CD4-positive, alpha-beta memory T cell (primary cell): ENCODE data around the gene SORCS2. TPM values are rescaled to one million over a fixed set of nuclear protein-coding genes. Genes with fewer than 3 reads are reported as not detected.

Source experiments
- CTCF ChIA-PET: fragments of 350-600 bp; sonication (Branson Sonifier 250); formaldehyde crosslinking; loops from one replicate; lab custom pipeline; 2021; ENCODE audit warnings: inconsistent platforms; ENCODE audit not compliant: partially characterized antibody; lab: Charles Lee
- POLR2A ChIA-PET: fragments of 350-600 bp; sonication (Branson Sonifier 250); formaldehyde crosslinking; loops from one replicate; lab custom pipeline; 2021; ENCODE audit not compliant: partially characterized antibody; lab: Charles Lee
- DNase-seq, 5 donors: peaks; one replicate each; pipeline versions ENCODE4 v3.0.0 to v3.0.0-alpha.2; 2020 to 2022; ENCODE audit warnings: mixed read lengths in 1 of 5
- H3K27ac ChIP-seq: one replicate; pipeline ENCODE4 v1.7.0; 2013; ENCODE audit warnings: low read depth, low read length
- H3K27me3 ChIP-seq: 2 replicates; pipeline ENCODE4 v1.7.0; 2013; ENCODE audit warnings: mild to moderate bottlenecking, low read length, moderate library complexity; ENCODE audit not compliant: insufficient read depth
- H3K36me3 ChIP-seq: 2 replicates; pipeline ENCODE4 v1.7.0; 2013; ENCODE audit warnings: mild to moderate bottlenecking, low read length, moderate library complexity; ENCODE audit not compliant: insufficient read depth
- H3K4me1 ChIP-seq: 2 replicates; pipeline ENCODE4 v1.7.0; 2013; ENCODE audit warnings: mild to moderate bottlenecking, low read length, moderate library complexity; ENCODE audit not compliant: insufficient read depth
- H3K4me3 ChIP-seq, 2 donors: one replicate each; pipeline ENCODE4 v1.7.0; 2013; ENCODE audit warnings: low read length in 2 of 2, mild to moderate bottlenecking in 1 of 2
- H3K9me3 ChIP-seq, 2 donors: one replicate each; pipeline ENCODE4 v1.7.0; 2013; ENCODE audit warnings: low read length in 2 of 2, control low read depth in 1 of 2; ENCODE audit not compliant: control insufficient read depth in 1 of 2
- H3K27ac Mint-ChIP-seq, 7 donors: one replicate each; pipeline ENCODE4 v1.8.0; 2020 to 2021; ENCODE audit warnings: mixed read lengths in 7 of 7, mild to moderate bottlenecking in 6 of 7, inconsistent platforms in 3 of 7, moderate library complexity in 3 of 7
- H3K27me3 Mint-ChIP-seq, 2 donors: one replicate each; pipeline ENCODE4 v1.8.0; 2020 to 2021; ENCODE audit warnings: mixed read lengths in 2 of 2
- H3K36me3 Mint-ChIP-seq, 2 donors: one replicate each; pipeline ENCODE4 v1.8.0; 2020 to 2021; ENCODE audit warnings: mixed read lengths in 2 of 2, inconsistent platforms in 1 of 2, mild to moderate bottlenecking in 1 of 2
- H3K4me1 Mint-ChIP-seq, 4 donors: one replicate each; pipeline ENCODE4 v1.8.0; 2020 to 2021; ENCODE audit warnings: mixed read lengths in 4 of 4, mild to moderate bottlenecking in 1 of 4
- H3K4me3 Mint-ChIP-seq, 8 donors: one replicate each; pipeline ENCODE4 v1.8.0; 2020 to 2021; ENCODE audit warnings: mixed read lengths in 8 of 8, mild to moderate bottlenecking in 7 of 8, moderate library complexity in 6 of 8, inconsistent platforms in 3 of 8
- H3K9me3 Mint-ChIP-seq, 8 donors: one replicate each; pipeline ENCODE4 v1.8.0; 2020 to 2021; ENCODE audit warnings: mixed read lengths in 8 of 8, mild to moderate bottlenecking in 5 of 8, inconsistent platforms in 3 of 8, moderate library complexity in 1 of 8
- intact Hi-C: fragments of 100-400 bp; cut with micrococcal nuclease; formaldehyde crosslinking; loops from one replicate; pipeline ENCODE4 v1.15.1; 2023
- polyA plus RNA-seq, 2 donors: library from polyadenylated mRNA; unstranded; fragments of 300-500 nt; fragmentation: Illumina TruSeq; gene quantifications; one replicate each; pipeline ENCODE4 v1.2.3, GENCODE V29; 2021
- total RNA-seq, 2 experiments: library from RNA; stranded (reverse); gene quantifications; one replicate each; pipeline ENCODE4 v1.2.3, GENCODE V29; 2021

The SORCS2 gene
- total and polyA plus RNA-seq, 4 experiments from 2014 or later, result not detected

DNA sequence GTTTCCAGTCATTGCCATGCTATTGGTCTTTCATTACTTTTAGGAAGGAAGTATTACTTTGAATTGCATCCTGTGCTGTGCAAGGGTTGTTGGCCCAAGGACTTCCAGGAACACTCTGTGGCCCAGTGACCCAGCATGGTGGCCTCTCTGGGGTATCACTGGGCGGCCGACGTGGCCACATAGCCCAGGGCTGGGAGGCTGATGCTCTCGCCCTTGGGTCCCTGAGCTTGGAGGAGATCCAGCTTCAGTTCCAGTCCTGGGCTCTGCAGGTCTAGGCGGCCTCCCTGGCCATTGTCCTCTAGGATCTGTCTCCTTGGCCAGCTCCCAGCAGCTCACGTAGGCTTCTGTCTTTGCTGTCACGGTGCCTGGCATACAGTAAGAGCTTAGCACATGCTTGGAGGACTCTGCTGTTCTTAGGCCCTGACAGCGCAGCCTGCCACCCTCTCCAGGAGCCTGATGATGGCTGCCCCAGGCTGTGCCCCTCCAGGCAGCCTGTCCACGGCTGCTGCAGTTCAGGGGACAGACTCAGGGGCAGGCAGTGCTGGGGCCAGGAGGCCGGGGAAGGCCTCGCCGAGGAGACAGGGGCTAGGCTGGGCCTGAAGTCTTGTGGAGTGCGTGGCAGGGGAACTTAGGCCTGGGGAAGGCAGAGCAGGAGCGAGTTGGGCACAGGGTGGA lies 42.2 kb downstream of the SORCS2 start:
- Histone ChIP-seq H3K27ac (no peak overlapping the region), H3K4me1 (no peaks in the 10 kb centered on the region), H3K27me3 (no peaks in the 10 kb centered on the region), H3K9me3 (no peaks in the 10 kb centered on the region), H3K4me3 (no peak overlapping the region), H3K36me3 (no peaks in the 10 kb centered on the region)
- Mint-ChIP-seq H3K36me3 (no peaks in the 10 kb centered on the region), H3K27ac (no peak overlapping the region), H3K4me1 (no peaks in the 10 kb centered on the region), H3K4me3 (no peak overlapping the region), H3K9me3 (peaks cover 0 to 15% (median 6%) of the 10 kb centered on the region in 8 donors), H3K27me3 (peaks cover 0 to 3% of the 10 kb centered on the region in 2 donors)
- POLR2A ChIA-PET, result no interaction called here
- intact Hi-C loops, result no loop called here
- DNase-seq, result no peak
- CTCF ChIA-PET, result no interaction called here

DNA sequence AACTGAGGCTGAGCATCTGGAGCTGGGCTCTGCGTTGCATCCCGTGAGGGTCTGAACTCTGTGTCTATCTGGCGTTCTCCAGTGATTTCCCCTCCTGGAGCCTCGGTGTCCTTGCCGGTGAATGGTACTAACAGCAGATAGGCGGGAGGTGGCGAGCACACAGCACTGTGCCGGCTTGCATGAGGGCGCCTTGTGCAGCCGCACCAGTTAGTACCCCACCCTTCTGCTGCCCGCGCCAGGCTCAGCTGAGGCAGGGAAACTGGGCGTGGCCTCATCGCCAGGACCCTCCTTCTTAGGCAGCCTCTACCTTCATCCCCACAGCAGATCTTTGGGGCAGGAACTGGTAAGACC lies 42.7 kb downstream of the SORCS2 start:
- Mint-ChIP-seq H3K27ac (no peak overlapping the region), H3K36me3 (no peaks in the 10 kb centered on the region), H3K9me3 (peaks cover 0 to 15% (median 7%) of the 10 kb centered on the region in 8 donors), H3K27me3 (peaks cover 2 to 3% of the 10 kb centered on the region in 2 donors), H3K4me1 (no peaks in the 10 kb centered on the region), H3K4me3 (no peak overlapping the region)
- H3K4me1 ChIP-seq, result no peaks in the 10 kb centered on the region
- H3K27me3 ChIP-seq, result no peaks in the 10 kb centered on the region
- DNase-seq, result no peak
- no peak overlapping the region for H3K27ac ChIP-seq
- ChIA-PET POLR2A (no interaction called here), CTCF (no interaction called here)
- no peaks in the 10 kb centered on the region for H3K9me3 ChIP-seq
- no peak overlapping the region for H3K4me3 ChIP-seq
- intact Hi-C loops, result no loop called here
- no peaks in the 10 kb centered on the region for H3K36me3 ChIP-seq

DNA sequence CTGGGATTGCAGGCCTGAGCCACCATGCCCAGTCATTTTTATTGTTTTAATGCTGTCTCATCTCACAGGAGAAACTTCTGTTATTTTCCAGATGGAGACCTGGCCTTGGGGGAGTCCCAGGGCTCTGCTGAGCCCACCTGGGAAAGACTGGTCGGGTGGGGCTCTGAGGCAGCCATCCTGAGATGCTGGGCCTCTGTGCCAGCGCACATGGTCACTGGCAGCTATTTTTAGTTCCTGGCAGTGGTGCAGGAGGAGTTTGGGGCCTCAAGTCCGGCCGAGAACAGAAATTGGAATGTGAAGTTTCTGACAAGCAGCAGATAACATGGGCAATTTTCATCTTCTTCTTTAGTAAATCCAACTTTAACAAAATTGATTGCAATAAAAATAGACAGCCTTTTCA lies 44.5 kb downstream of the SORCS2 start:
- intact Hi-C loops, result no loop called here
- ChIA-PET POLR2A (no interaction called here), CTCF (no interaction called here)
- H3K4me1 Mint-ChIP-seq, result no peaks in the 10 kb centered on the region
- no peaks in the 10 kb centered on the region for H3K36me3 ChIP-seq
- no peak for DNase-seq
- no peaks in the 10 kb centered on the region for H3K27me3 ChIP-seq
- H3K27me3 Mint-ChIP-seq, result peaks cover 2 to 5% of the 10 kb centered on the region in 2 donors
- H3K27ac Mint-ChIP-seq, result no peak overlapping the region
- H3K4me1 ChIP-seq, result no peaks in the 10 kb centered on the region
- no peaks in the 10 kb centered on the region for H3K36me3 Mint-ChIP-seq
- H3K4me3 ChIP-seq, result no peak overlapping the region
- H3K27ac ChIP-seq, result no peak overlapping the region
- H3K9me3 ChIP-seq, result no peaks in the 10 kb centered on the region
- H3K4me3 Mint-ChIP-seq, result no peak overlapping the region
- H3K9me3 Mint-ChIP-seq, result peaks cover 0 to 15% (median 7%) of the 10 kb centered on the region in 8 donors

DNA sequence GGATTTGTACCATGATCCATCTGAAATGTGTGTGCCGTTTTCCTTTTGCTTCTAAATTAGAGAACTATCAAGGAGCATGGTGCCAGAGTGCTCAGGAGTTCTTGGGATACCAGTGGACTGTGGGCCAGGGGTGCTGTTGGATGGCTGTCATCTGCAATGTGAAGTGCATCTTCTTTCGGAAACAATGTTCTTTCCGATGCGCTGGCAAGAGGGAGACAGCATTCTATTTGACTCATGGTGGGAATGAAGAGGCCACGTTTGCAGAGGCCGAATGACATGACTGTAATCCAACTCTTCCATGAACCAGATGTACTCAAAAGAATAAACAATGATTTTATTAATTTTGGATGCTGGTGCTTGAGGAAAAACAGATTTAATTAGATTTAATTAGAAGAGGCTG lies 45.5 kb downstream of the SORCS2 start:
- no peaks in the 10 kb centered on the region for H3K36me3 Mint-ChIP-seq
- H3K9me3 Mint-ChIP-seq, result peaks cover 0 to 15% (median 7%) of the 10 kb centered on the region in 8 donors
- no peaks in the 10 kb centered on the region for H3K36me3 ChIP-seq
- DNase-seq, result no peak
- H3K4me3 ChIP-seq, result no peak overlapping the region
- H3K27me3 ChIP-seq, result no peaks in the 10 kb centered on the region
- intact Hi-C loops, result no loop called here
- no peaks in the 10 kb centered on the region for H3K9me3 ChIP-seq
- no peaks in the 10 kb centered on the region for H3K4me1 Mint-ChIP-seq
- ChIA-PET CTCF (no interaction called here), POLR2A (no interaction called here)
- no peak overlapping the region for H3K27ac ChIP-seq
- no peaks in the 10 kb centered on the region for H3K4me1 ChIP-seq
- peaks cover 2 to 8% of the 10 kb centered on the region in 2 donors for H3K27me3 Mint-ChIP-seq
- H3K4me3 Mint-ChIP-seq, result no peak overlapping the region
- no peak overlapping the region for H3K27ac Mint-ChIP-seq

DNA sequence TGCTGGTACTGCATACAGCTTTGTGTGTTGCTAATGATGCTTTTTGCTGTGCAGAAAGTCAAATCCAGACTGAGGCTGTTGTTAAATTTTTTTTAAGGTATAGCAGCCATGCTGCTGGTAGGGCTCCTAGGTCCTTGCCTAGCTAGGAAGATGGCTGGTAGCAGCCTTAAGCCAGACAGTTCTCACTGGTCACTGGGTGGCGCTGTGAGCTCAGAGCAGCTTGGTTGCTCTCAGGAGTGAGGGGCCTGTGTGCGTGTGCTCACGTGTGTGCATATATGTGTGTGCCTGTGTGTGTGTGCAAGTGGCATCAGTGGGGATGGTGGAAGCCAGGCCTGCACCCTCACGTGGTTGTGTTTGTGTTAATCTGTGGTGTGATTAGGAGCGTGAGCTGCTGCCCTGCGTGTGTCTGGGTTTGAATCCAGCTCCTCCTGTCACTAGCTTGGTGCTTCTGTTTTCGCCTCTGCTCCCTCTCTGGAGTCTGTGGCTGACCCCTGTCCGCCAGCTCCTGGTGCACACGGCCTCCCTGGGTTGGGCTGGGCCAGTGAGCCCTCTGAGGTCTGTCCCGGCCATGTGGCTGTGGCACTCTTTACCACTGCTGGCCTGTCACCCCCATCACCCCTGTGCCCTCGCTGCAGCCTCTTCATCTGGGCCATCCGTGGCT lies 46.1 kb downstream of the SORCS2 start:
- POLR2A ChIA-PET, result no interaction called here
- no peak overlapping the region for H3K27ac Mint-ChIP-seq
- CTCF ChIA-PET, result no interaction called here

DNA sequence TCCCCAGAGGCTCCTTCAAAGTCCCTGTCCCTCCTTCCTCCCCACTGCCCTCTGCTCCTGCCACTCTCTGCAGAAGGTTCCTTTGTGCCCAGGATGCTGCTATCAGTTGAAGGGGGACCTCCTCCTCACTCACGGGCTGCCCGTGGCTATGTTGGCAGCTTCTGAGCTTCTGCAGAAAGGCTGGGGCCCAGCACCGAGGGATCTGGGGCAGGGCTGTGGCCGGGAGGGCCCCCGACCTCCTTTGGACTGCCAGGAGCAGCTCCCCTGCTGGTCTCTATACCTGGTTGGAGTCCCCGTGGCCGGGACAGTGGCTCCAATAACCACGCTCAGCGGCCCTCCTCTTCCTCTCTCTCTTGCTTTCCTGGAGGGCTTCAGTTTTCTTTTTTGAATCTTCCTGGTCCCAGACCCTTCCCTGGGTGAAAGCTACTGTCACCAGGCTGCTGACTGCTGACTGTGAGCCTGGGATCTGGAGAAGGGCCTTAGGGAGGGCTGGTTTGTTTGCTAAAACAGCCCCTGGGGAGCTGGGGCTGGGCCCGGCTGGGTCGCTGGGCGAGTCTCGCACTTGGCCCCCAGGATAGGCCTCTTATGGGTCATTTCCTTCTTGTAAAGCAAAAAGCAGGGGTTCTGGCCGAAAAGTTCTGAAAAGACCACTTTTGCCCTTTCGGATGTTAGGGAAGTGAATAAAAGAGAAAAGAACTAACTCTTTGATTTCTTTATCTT lies 46.9 kb downstream of the SORCS2 start:
- Histone ChIP-seq H3K27ac (no peak overlapping the region), H3K4me1 (no peaks in the 10 kb centered on the region), H3K36me3 (no peaks in the 10 kb centered on the region), H3K4me3 (no peak overlapping the region), H3K9me3 (no peaks in the 10 kb centered on the region), H3K27me3 (no peaks in the 10 kb centered on the region)
- H3K36me3 Mint-ChIP-seq, result no peaks in the 10 kb centered on the region
- no peaks in the 10 kb centered on the region for H3K4me1 Mint-ChIP-seq
- H3K27me3 Mint-ChIP-seq, result peaks cover 3 to 6% of the 10 kb centered on the region in 2 donors
- DNase-seq, result no peak
- intact Hi-C loops, result no loop called here
- ChIA-PET POLR2A (no interaction called here), CTCF (no interaction called here)
- H3K27ac Mint-ChIP-seq, result no peak overlapping the region
- H3K4me3 Mint-ChIP-seq, result no peak overlapping the region
- H3K9me3 Mint-ChIP-seq, result peaks cover 0 to 15% (median 7%) of the 10 kb centered on the region in 8 donors

More for the DNA sequence above, 46.1 kb downstream of the SORCS2 start:
- Histone ChIP-seq H3K27ac (no peak overlapping the region), H3K4me1 (no peaks in the 10 kb centered on the region), H3K4me3 (no peak overlapping the region), H3K9me3 (no peaks in the 10 kb centered on the region), H3K36me3 (no peaks in the 10 kb centered on the region), H3K27me3 (no peaks in the 10 kb centered on the region)
- DNase-seq, result no peak
- peaks cover 3 to 8% of the 10 kb centered on the region in 2 donors for H3K27me3 Mint-ChIP-seq
- intact Hi-C loops, result no loop called here
- H3K4me3 Mint-ChIP-seq, result no peak overlapping the region
- H3K9me3 Mint-ChIP-seq, result peaks cover 0 to 15% (median 7%) of the 10 kb centered on the region in 8 donors
- H3K36me3 Mint-ChIP-seq, result no peaks in the 10 kb centered on the region
- no peaks in the 10 kb centered on the region for H3K4me1 Mint-ChIP-seq

DNA sequence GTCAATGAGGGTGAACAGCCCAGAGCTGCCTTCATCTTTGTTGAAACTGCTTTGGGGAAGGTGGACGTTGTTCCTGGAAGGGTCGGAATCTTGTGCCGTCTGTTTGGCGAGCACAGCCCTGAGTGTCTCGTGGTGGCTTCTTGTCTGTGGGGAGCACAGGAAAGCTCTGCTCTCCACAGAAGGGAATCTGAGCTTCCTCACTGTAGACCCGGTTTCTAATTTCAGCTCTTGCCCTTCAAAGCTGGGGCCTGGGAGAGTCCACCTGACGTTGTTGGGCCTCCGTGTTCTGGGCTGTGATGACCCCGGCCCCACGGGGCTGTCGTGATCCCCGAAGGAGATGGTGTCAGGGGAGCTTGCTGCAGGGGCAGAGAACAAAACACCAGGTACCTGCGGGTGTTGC lies 47.5 kb downstream of the SORCS2 start:
- Histone ChIP-seq H3K27me3 (no peaks in the 10 kb centered on the region), H3K9me3 (no peaks in the 10 kb centered on the region), H3K4me1 (no peaks in the 10 kb centered on the region), H3K27ac (no peak overlapping the region), H3K4me3 (no peak overlapping the region), H3K36me3 (no peaks in the 10 kb centered on the region)
- no peak for DNase-seq
- Mint-ChIP-seq H3K4me1 (no peaks in the 10 kb centered on the region), H3K27me3 (peaks cover 3 to 6% of the 10 kb centered on the region in 2 donors), H3K36me3 (no peaks in the 10 kb centered on the region), H3K27ac (no peak overlapping the region), H3K9me3 (peaks cover 0 to 15% (median 7%) of the 10 kb centered on the region in 8 donors), H3K4me3 (no peak overlapping the region)
- ChIA-PET POLR2A (no interaction called here), CTCF (no interaction called here)
- intact Hi-C loops, result no loop called here
